H54 (cell line): Measurements from ENCODE around the gene OSGEPL1.
"Not testable (repeated sequence)": the region's sequence is repeated elsewhere in the genome, so short reads cannot be mapped to it uniquely, and the experiment has no call there.

Experiments
- DNase-seq: peaks from one replicate; pipeline ENCODE4 v3.0.0; 2011; ENCODE audit warnings: low spot score, mixed read lengths; ENCODE audit not compliant: insufficient read length
- FAIRE-seq: peaks from 3 replicates; lab custom pipeline; 2011; peaks lifted over from hg19 to GRCh38; lab: Jason Lieb, UNC
- POLR2A ChIP-seq: IDR thresholded peaks from 2 replicates; pipeline ENCODE4 v1.6.1; 2011; ENCODE audit warnings: low read depth, mild to moderate bottlenecking, low read length

Gene OSGEPL1

GRCh38 chr2:189772212-189772611 lies 9.6 kb upstream of the OSGEPL1 start:
- TF ChIP-seq POLR2A: no peak
- FAIRE-seq: peak; percentile 6
- no peak for DNase-seq

GRCh38 chr2:189770590-189771322 lies 8.2 kb upstream of the OSGEPL1 start:
- FAIRE-seq: no peak
- DNase-seq: no peak
- no peak for TF ChIP-seq POLR2A

GRCh38 chr2:189763908-189764661 lies 1.5 kb upstream of the OSGEPL1 start:
- DNase-seq: no peak
- no peak for TF ChIP-seq POLR2A
- FAIRE-seq: peak; percentile 61

GRCh38 chr2:189762229-189762550 lies 402 bp downstream of the OSGEPL1 start:
- DNase-seq: no peak
- no peak for TF ChIP-seq POLR2A
- no peak for FAIRE-seq

GRCh38 chr2:189760154-189760553 lies 2.4 kb downstream of the OSGEPL1 start:
- not testable (repeated sequence) for DNase-seq, FAIRE-seq

GRCh38 chr2:189756311-189756952 lies 6.2 kb downstream of the OSGEPL1 start:
- no peak for DNase-seq
- FAIRE-seq: no peak
- TF ChIP-seq POLR2A: no peak

- FAIRE-seq (peak; percentile 95), DNase-seq (peak; percentile 12)
Measured at GRCh38 chr2:189751080-189751658, 11.4 kb downstream of the OSGEPL1 start.

GRCh38 chr2:189729430-189729829 lies 33.2 kb downstream of the OSGEPL1 start:
- DNase-seq (no peak), FAIRE-seq (no peak)
- no peak for TF ChIP-seq POLR2A

More at GRCh38 chr2:189751080-189751658, 11.4 kb downstream of the OSGEPL1 start:
- TF ChIP-seq POLR2A: no peak

- TF ChIP-seq POLR2A: no peak
- no peak for DNase-seq
- FAIRE-seq: no peak
Measured at GRCh38 chr2:189726849-189727248, 35.7 kb downstream of the OSGEPL1 start.

- TF ChIP-seq POLR2A: no peak
- no peak for FAIRE-seq
- DNase-seq: no peak
Measured at GRCh38 chr2:189726271-189726670, 36.3 kb downstream of the OSGEPL1 start.

- DNase-seq (no peak), FAIRE-seq (no peak)
- TF ChIP-seq POLR2A: no peak
Measured at GRCh38 chr2:189723192-189723591, 39.4 kb downstream of the OSGEPL1 start.

GRCh38 chr2:189719571-189719970 lies 43.0 kb downstream of the OSGEPL1 start:
- no peak for FAIRE-seq
- no peak for TF ChIP-seq POLR2A

GRCh38 chr2:189717593-189717992 lies 45.0 kb downstream of the OSGEPL1 start:
- not testable (repeated sequence) for DNase-seq, FAIRE-seq

More at GRCh38 chr2:189719571-189719970, 43.0 kb downstream of the OSGEPL1 start:
- DNase-seq: no peak

- no peak for TF ChIP-seq POLR2A
- DNase-seq (no peak), FAIRE-seq (no peak)
Measured at GRCh38 chr2:189709501-189710221, 52.9 kb downstream of the OSGEPL1 start.
